Spinal cord (tissue), 10 donors: ENCODE results near the gene CD276. TPM values are rescaled to one million over a fixed set of nuclear protein-coding genes. Genes with fewer than 3 reads are reported as not detected.
A peak's percentile ranks its signal among the peaks of the same experiment; 100 is the strongest.

Source experiments
- DNase-seq, 6 donors: peaks; one replicate each; pipeline versions ENCODE4 v3.0.0 to v3.0.0-alpha.2; 2013 to 2015; ENCODE audit warnings: low spot score in 6 of 6, low read depth in 4 of 6
- H3K27ac ChIP-seq: one replicate; pipeline ENCODE4 v1.5.1; 2013; ENCODE audit warnings: low read depth, low read length, control low read depth
- H3K27me3 ChIP-seq: one replicate; pipeline ENCODE4 v1.6.1; 2013; ENCODE audit warnings: low read length; ENCODE audit not compliant: control insufficient read depth, insufficient read depth
- H3K36me3 ChIP-seq: one replicate; pipeline ENCODE4 v1.6.1; 2013; ENCODE audit warnings: low read length; ENCODE audit not compliant: control insufficient read depth, insufficient read depth
- H3K4me1 ChIP-seq: one replicate; pipeline ENCODE4 v1.6.1; 2013; ENCODE audit warnings: low read length; ENCODE audit not compliant: control insufficient read depth, insufficient read depth
- H3K4me3 ChIP-seq: one replicate; pipeline ENCODE4 v1.5.1; 2013; ENCODE audit warnings: low read depth, low read length, control low read depth
- H3K9me3 ChIP-seq: one replicate; pipeline ENCODE4 v1.6.1; 2013; ENCODE audit warnings: low read length; ENCODE audit not compliant: control insufficient read depth, insufficient read depth
- WGBS: methylation state at CpG from one replicate; pipeline ENCODE4 v1.1.5; 2013; ENCODE audit warnings: missing lambda C conversion rate; ENCODE audit not compliant: insufficient coverage; 5-methylcytosine and 5-hydroxymethylcytosine counted together
- polyA plus RNA-seq, 2 donors: library from polyadenylated mRNA; unstranded; fragments of 120-200 nt; gene quantifications; one replicate each; pipeline ENCODE4 v1.2.1, GENCODE V29; 2013; ENCODE audit not compliant: insufficient read length in 2 of 2
- total RNA-seq, 2 donors: library from RNA; depleted of rRNA in 1 of 2; stranded (reverse); fragments of 120-200 nt in 1 of 2; fragments of >200 nt in 1 of 2; gene quantifications; one replicate each; pipeline versions ENCODE4 v1.2.3 to v1.2.4, GENCODE V29; 2013 to 2014
- donor health status: healthy.

CD276 gene
- total and polyA plus RNA-seq, 4 donors = 35.7 to 125 (median 75.4) TPM

GRCh38 chr15:73755946-73756345 lies 71.8 kb downstream of the CD276 start:
- Histone ChIP-seq H3K27ac (no peak overlapping the region), H3K4me3 (no peak overlapping the region), H3K36me3 (peaks cover 4% of the 10 kb centered on the region), H3K4me1 (peaks cover 24% of the 10 kb centered on the region), H3K9me3 (no peaks in the 10 kb centered on the region), H3K27me3 (no peaks in the 10 kb centered on the region)
- DNase-seq = no peak
- 100% methylated on average over 2 of the region's 3 CpGs for WGBS

- H3K36me3 ChIP-seq = no peaks in the 10 kb centered on the region
- H3K27me3 ChIP-seq = no peaks in the 10 kb centered on the region
- no peak overlapping the region for H3K27ac ChIP-seq
- peaks cover 20% of the 10 kb centered on the region for H3K4me1 ChIP-seq
- no peak for DNase-seq
- H3K9me3 ChIP-seq = no peaks in the 10 kb centered on the region
- 70% methylated on average over 2 of the region's 2 CpGs for WGBS
- no peak overlapping the region for H3K4me3 ChIP-seq
These were observed 72.2 kb downstream of the CD276 start for GRCh38 chr15:73756390-73756789.

- Histone ChIP-seq H3K27ac (no peak overlapping the region), H3K4me3 (no peak overlapping the region)
- peak in 2 of 6 donors; percentile 49 to 83 for DNase-seq
These were observed 72.8 kb downstream of the CD276 start for GRCh38 chr15:73756947-73757513.

GRCh38 chr15:73757571-73757970 lies 73.4 kb downstream of the CD276 start:
- no peak overlapping the region for H3K27ac ChIP-seq
- no peaks in the 10 kb centered on the region for H3K9me3 ChIP-seq
- H3K4me3 ChIP-seq = no peak overlapping the region
- no peaks in the 10 kb centered on the region for H3K36me3 ChIP-seq
- DNase-seq = no peak
- H3K4me1 ChIP-seq = peaks cover 11% of the 10 kb centered on the region
- no peaks in the 10 kb centered on the region for H3K27me3 ChIP-seq

More at GRCh38 chr15:73756947-73757513, 72.8 kb downstream of the CD276 start:
- H3K9me3 ChIP-seq = no peaks in the 10 kb centered on the region
- H3K4me1 ChIP-seq = peaks cover 15% of the 10 kb centered on the region
- H3K36me3 ChIP-seq = no peaks in the 10 kb centered on the region
- WGBS = 100% methylated on average over 1 of the region's 3 CpGs
- no peaks in the 10 kb centered on the region for H3K27me3 ChIP-seq

- no peak for DNase-seq
- H3K27ac ChIP-seq = no peak overlapping the region
- H3K4me1 ChIP-seq = peaks cover 8% of the 10 kb centered on the region
- H3K9me3 ChIP-seq = no peaks in the 10 kb centered on the region
- WGBS = 79% methylated on average over 5 of the region's 5 CpGs
- H3K36me3 ChIP-seq = no peaks in the 10 kb centered on the region
- H3K4me3 ChIP-seq = no peak overlapping the region
- no peaks in the 10 kb centered on the region for H3K27me3 ChIP-seq
These were observed 74.3 kb downstream of the CD276 start for GRCh38 chr15:73758461-73758860.

- H3K27ac ChIP-seq = no peak overlapping the region
These were observed 76.4 kb downstream of the CD276 start for GRCh38 chr15:73760330-73761329.

GRCh38 chr15:73763931-73764330 lies 79.7 kb downstream of the CD276 start:
- Histone ChIP-seq H3K9me3 (no peaks in the 10 kb centered on the region), H3K4me1 (peaks cover 15% of the 10 kb centered on the region), H3K27me3 (no peaks in the 10 kb centered on the region), H3K36me3 (no peaks in the 10 kb centered on the region), H3K27ac (no peak overlapping the region), H3K4me3 (no peak overlapping the region)
- no peak for DNase-seq
- 49% methylated on average over 3 of the region's 3 CpGs for WGBS

More at GRCh38 chr15:73760330-73761329, 76.4 kb downstream of the CD276 start:
- Histone ChIP-seq H3K27me3 (no peaks in the 10 kb centered on the region), H3K4me3 (no peak overlapping the region), H3K36me3 (no peaks in the 10 kb centered on the region), H3K4me1 (peaks cover 4% of the 10 kb centered on the region), H3K9me3 (no peaks in the 10 kb centered on the region)
- DNase-seq = no peak
- 63% methylated on average over 10 of the region's 11 CpGs for WGBS

Other genes starting within 250 kb of the CD276 start
- not detected for gene REC114, start 241.2 kb upstream of the CD276 start, total RNA-seq
- gene REC114, start 241.2 kb upstream of the CD276 start, polyA plus RNA-seq = not detected
- 100 to 1,000 TPM; 138 to 183 TPM for gene NPTN, start 51.0 kb upstream of the CD276 start, total RNA-seq
- gene NPTN, start 51.0 kb upstream of the CD276 start, polyA plus RNA-seq = 100 to 1,000 TPM; 233 to 235 TPM
- 10 to 100 TPM; 24.2 to 26.1 TPM for gene INSYN1, start 69.0 kb downstream of the CD276 start, total RNA-seq
- gene INSYN1, start 69.0 kb downstream of the CD276 start, polyA plus RNA-seq = 100 to 1,000 TPM; 127 to 138 TPM
- not detected for gene TBC1D21, start 189.2 kb downstream of the CD276 start, total RNA-seq
- not detected for gene TBC1D21, start 189.2 kb downstream of the CD276 start, polyA plus RNA-seq
- gene LOXL1, start 242.1 kb downstream of the CD276 start, total RNA-seq = 10 to 100 TPM in 1 of 2 donors, 1 to 10 TPM in 1; 7.9 to 48.2 TPM
- gene LOXL1, start 242.1 kb downstream of the CD276 start, polyA plus RNA-seq = 10 to 100 TPM; 20.5 to 25.3 TPM